Central memory CD4-positive, alpha-beta T cell (primary cell): ENCODE data around the gene MTARC1.

Experiments used
- DNase-seq: peaks from one replicate; pipeline ENCODE4 v3.0.0; 2022

Gene MTARC1

GRCh38 chr1:220770245-220770913, 16.3 kb upstream of the MTARC1 start:
- DNase-seq, result no peak

- no peak for DNase-seq
These were observed 13.9 kb upstream of the MTARC1 start for GRCh38 chr1:220772846-220773245.

GRCh38 chr1:220775240-220775853, 11.4 kb upstream of the MTARC1 start:
- peak; percentile 9 for DNase-seq

GRCh38 chr1:220776254-220776653, 10.5 kb upstream of the MTARC1 start:
- no peak for DNase-seq

- peak; percentile 31 for DNase-seq
These were observed 9.9 kb upstream of the MTARC1 start for GRCh38 chr1:220776720-220777326.

- no peak for DNase-seq
These were observed 3.3 kb upstream of the MTARC1 start for GRCh38 chr1:220783453-220783852.

GRCh38 chr1:220784751-220785150, 2.0 kb upstream of the MTARC1 start:
- no peak for DNase-seq

- no peak for DNase-seq
These were observed 1.3 kb upstream of the MTARC1 start for GRCh38 chr1:220785166-220786056.

- no peak for DNase-seq
These were observed 716 bp upstream of the MTARC1 start for GRCh38 chr1:220786057-220786336.

GRCh38 chr1:220787069-220787619, 431 bp downstream of the MTARC1 start:
- DNase-seq, result no peak

- DNase-seq, result no peak
These were observed 2.2 kb downstream of the MTARC1 start for GRCh38 chr1:220788900-220789299.

GRCh38 chr1:220789532-220790147, 2.9 kb downstream of the MTARC1 start:
- no peak for DNase-seq

GRCh38 chr1:220791285-220791684, 4.6 kb downstream of the MTARC1 start:
- no peak for DNase-seq

GRCh38 chr1:220791956-220792355, 5.2 kb downstream of the MTARC1 start:
- DNase-seq, result no peak

GRCh38 chr1:220796530-220796929, 9.8 kb downstream of the MTARC1 start:
- DNase-seq, result no peak

- no peak for DNase-seq
These were observed 10.3 kb downstream of the MTARC1 start for GRCh38 chr1:220797044-220797443.

GRCh38 chr1:220797553-220797952, 10.8 kb downstream of the MTARC1 start:
- DNase-seq, result no peak

GRCh38 chr1:220798338-220798737, 11.6 kb downstream of the MTARC1 start:
- no peak for DNase-seq

GRCh38 chr1:220800262-220800661, 13.5 kb downstream of the MTARC1 start:
- no peak for DNase-seq

- DNase-seq, result no peak
These were observed 16.9 kb downstream of the MTARC1 start for GRCh38 chr1:220803401-220804201.

- no peak for DNase-seq
These were observed 17.5 kb downstream of the MTARC1 start for GRCh38 chr1:220804202-220804586.

GRCh38 chr1:220806408-220806807, 19.7 kb downstream of the MTARC1 start:
- DNase-seq, result no peak
